OCI-LY7 (cell line): Measurements from ENCODE around the gene ALDH1B1. TPM values are rescaled to one million over a fixed set of nuclear protein-coding genes. Genes with fewer than 3 reads are reported as not detected.

ENCODE experiments used
- BruUV-seq: library from RNA; stranded (reverse); fragments of 400-500 nt; replicated peaks from 2 replicates; lab custom pipeline; 2021; lab: Mats Ljungman, UMichigan
- CTCF ChIA-PET: fragments of 300-600 bp; sonication (Branson Sonifier 250); formaldehyde crosslinking; loops from one replicate; lab custom pipeline; 2022; ENCODE audit warnings: antibody characterized with exemption; ENCODE audit not compliant: unreplicated experiment; lab: Charles Lee
- POLR2A ChIA-PET: fragments of 300-600 bp; sonication (Branson Sonifier 250); formaldehyde crosslinking; loops from one replicate; lab custom pipeline; 2022; ENCODE audit warnings: antibody characterized with exemption; lab: Charles Lee
- DNase-seq: peaks from one replicate; pipeline ENCODE4 v3.0.0-alpha.2; 2015; ENCODE audit warnings: low spot score
- H2AFZ ChIP-seq: fragments of 200-600 bp; sonication (generic), shearing (Covaris generic); 2 replicates; pipeline ENCODE4 v1.6.1; 2014; ENCODE audit warnings: mild to moderate bottlenecking, antibody characterized with exemption, low read length, moderate library complexity
- H3K27ac ChIP-seq: fragments of 200-600 bp; sonication (generic); 2 replicates; pipeline ENCODE4 v1.5.1; 2014; ENCODE audit warnings: mixed run types, low read depth, mild to moderate bottlenecking, moderate library complexity, low read length, inconsistent platforms; ENCODE audit not compliant: poor library complexity, severe bottlenecking
- H3K36me3 ChIP-seq: fragments of 200-600 bp; sonication (generic); 2 replicates; pipeline ENCODE4 v1.6.1; 2014; ENCODE audit warnings: mild to moderate bottlenecking, antibody characterized with exemption, low read length, moderate library complexity, mixed read lengths; ENCODE audit not compliant: insufficient read depth
- H3K4me1 ChIP-seq: fragments of 200-600 bp; sonication (generic); 2 replicates; pipeline ENCODE4 v1.5.1; 2014; ENCODE audit warnings: mild to moderate bottlenecking, low read length; ENCODE audit not compliant: insufficient read depth, poor library complexity, severe bottlenecking
- H3K4me2 ChIP-seq: fragments of 200-600 bp; sonication (generic); 2 replicates; pipeline ENCODE4 v1.6.1; 2014; ENCODE audit warnings: mild to moderate bottlenecking, low read length
- H3K4me3 ChIP-seq: fragments of 200-600 bp; sonication (generic); 2 replicates; pipeline ENCODE4 v1.5.1; 2014; ENCODE audit warnings: mild to moderate bottlenecking, low read depth, low read length; ENCODE audit not compliant: poor library complexity, severe bottlenecking
- H3K79me2 ChIP-seq: fragments of 200-600 bp; sonication (generic); 2 replicates; pipeline ENCODE4 v1.6.1; 2016; ENCODE audit warnings: low read depth, mild to moderate bottlenecking, low read length, moderate library complexity, mixed read lengths; ENCODE audit not compliant: insufficient read depth
- H3K9me2 ChIP-seq: fragments of 200-600 bp; sonication (generic); 2 replicates; pipeline ENCODE4 v1.6.1; 2016; ENCODE audit warnings: mild to moderate bottlenecking, low read length, mixed read lengths; ENCODE audit not compliant: insufficient read depth
- H3K9me3 ChIP-seq: fragments of 200-600 bp; sonication (generic); 2 replicates; pipeline ENCODE4 v1.6.1; 2014; ENCODE audit warnings: mild to moderate bottlenecking, mixed run types, low read length, mixed read lengths
- H4K20me1 ChIP-seq: fragments of 200-600 bp; sonication (generic); 2 replicates; pipeline ENCODE4 v1.6.1; 2014; ENCODE audit warnings: mild to moderate bottlenecking, antibody characterized with exemption, low read length, moderate library complexity, mixed read lengths; ENCODE audit not compliant: insufficient read depth
- CTCF ChIP-seq: fragments of 200-600 bp; sonication (generic); conservative IDR thresholded peaks from 2 replicates; pipeline ENCODE4 v1.5.1; 2014; ENCODE audit warnings: mild to moderate bottlenecking, antibody characterized with exemption, low read length, moderate library complexity, mixed read lengths
- EZH2phosphoT487 ChIP-seq: fragments of 200-600 bp; sonication (generic); IDR thresholded peaks from 2 replicates; pipeline ENCODE4 v1.6.1; 2018; ENCODE audit warnings: low read depth, borderline replicate concordance, mild to moderate bottlenecking, mixed run types, antibody characterized with exemption, low read length, moderate library complexity, mixed read lengths
- intact Hi-C: fragments of 100-400 bp; cut with micrococcal nuclease; formaldehyde crosslinking; loops from one replicate; pipeline ENCODE4 v1.10.0; 2022; ENCODE audit not compliant: unreplicated experiment
- total RNA-seq, 2 experiments: library from RNA; depleted of rRNA in 1 of 2; stranded (reverse); fragments of >200 nt in 1 of 2; shearing (Covaris generic) in 1 of 2; gene quantifications; 2 replicates each; pipeline ENCODE4 v1.2.3, GENCODE V29; 2014 to 2022

Gene ALDH1B1
- total RNA-seq, 2 experiments from 2014 or later = 0.32 to 8.6 TPM

- H3K4me2 ChIP-seq = no peak overlapping the region
- POLR2A ChIA-PET = no interaction called here
- H4K20me1 ChIP-seq = no peaks in the 10 kb centered on the region
- DNase-seq = no peak
- TF ChIP-seq EZH2phosphoT487 = no peak
- TF ChIP-seq CTCF = no peak
- no peak overlapping the region for H3K4me3 ChIP-seq
- CTCF ChIA-PET = no interaction called here
- no TSS peak for BruUV-seq
- no peaks in the 10 kb centered on the region for H3K79me2 ChIP-seq
- no peaks in the 10 kb centered on the region for H3K4me1 ChIP-seq
- intact Hi-C loops = no loop called here
- no peak overlapping the region for H2AFZ ChIP-seq
- H3K36me3 ChIP-seq = no peaks in the 10 kb centered on the region
- no peak overlapping the region for H3K27ac ChIP-seq
- no peaks in the 10 kb centered on the region for H3K9me3 ChIP-seq
- no peaks in the 10 kb centered on the region for H3K9me2 ChIP-seq
Measured at GRCh38 chr9:38422555-38423260, 30.2 kb downstream of the ALDH1B1 start.

DNA sequence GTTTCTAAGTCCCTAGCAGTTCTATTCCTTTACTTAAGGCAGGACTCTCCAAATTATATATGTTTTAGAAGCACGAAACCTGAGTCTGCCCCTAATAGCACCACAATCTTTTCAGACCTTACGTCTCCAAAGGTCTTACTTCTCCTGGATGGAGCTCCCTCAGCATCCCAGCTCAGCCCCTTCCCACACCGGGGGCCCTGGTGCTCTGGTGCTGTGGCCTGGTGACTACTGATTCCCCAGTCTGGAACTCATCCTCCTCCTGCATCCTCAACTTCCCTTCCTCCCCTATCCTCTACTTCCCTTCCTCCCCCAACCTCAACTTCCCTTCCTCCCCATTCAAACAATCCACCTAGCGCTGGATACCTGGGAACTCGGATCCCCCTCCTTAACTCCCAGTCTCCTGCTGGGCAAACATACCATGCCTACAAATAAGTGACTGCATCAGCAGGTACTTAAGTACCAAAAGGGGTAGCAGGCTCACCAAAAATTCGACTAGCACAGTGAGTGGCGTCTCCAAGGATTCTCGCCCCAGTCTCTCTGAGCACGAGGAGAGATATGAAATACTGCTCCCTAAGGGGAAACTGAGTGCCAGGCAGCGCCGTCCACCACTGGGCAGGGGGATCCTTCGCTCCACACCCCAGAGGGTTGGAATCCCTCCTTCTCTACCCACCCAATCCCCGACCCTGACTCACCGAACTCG lies 30.9 kb downstream of the ALDH1B1 start:
- no peaks in the 10 kb centered on the region for H3K79me2 ChIP-seq
- H3K4me3 ChIP-seq = no peak overlapping the region
- H3K36me3 ChIP-seq = no peaks in the 10 kb centered on the region
- CTCF ChIA-PET = no interaction called here
- no peaks in the 10 kb centered on the region for H3K9me3 ChIP-seq
- no peaks in the 10 kb centered on the region for H3K9me2 ChIP-seq
- POLR2A ChIA-PET = no interaction called here
- TF ChIP-seq EZH2phosphoT487 (no peak), CTCF (no peak)
- no TSS peak for BruUV-seq
- no peak for DNase-seq
- H2AFZ ChIP-seq = no peak overlapping the region
- H4K20me1 ChIP-seq = no peaks in the 10 kb centered on the region
- no peak overlapping the region for H3K4me2 ChIP-seq
- H3K4me1 ChIP-seq = no peaks in the 10 kb centered on the region
- intact Hi-C loops = no loop called here
- H3K27ac ChIP-seq = no peak overlapping the region
